Measurements from ENCODE around the gene RRP8. TPM values are rescaled to one million over a fixed set of nuclear protein-coding genes. Genes with fewer than 3 reads are reported as not detected.

Gene RRP8
- total and polyA plus RNA-seq, 2 donors (not counting 1 experiment from before 2014, with no cell fraction given): 8.6 to 29.4 TPM

DNA sequence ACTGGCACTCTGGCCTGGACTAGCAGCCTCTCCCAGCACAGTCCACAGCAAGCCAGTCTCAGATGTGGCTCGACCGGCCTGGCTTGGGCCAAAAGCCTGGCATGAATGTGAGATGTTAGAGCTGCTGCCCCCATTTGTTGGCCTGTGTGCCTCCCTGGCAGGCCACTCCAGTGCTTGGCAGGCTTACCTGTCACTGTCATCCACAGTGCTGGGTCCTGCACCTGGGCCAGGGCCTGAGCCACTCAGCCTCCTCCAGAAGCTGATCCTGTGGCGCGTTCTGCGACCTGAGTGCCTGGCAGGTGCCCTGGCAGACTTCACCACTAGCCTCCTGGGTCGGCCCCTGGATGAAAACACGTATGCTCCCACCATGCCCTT lies 36.1 kb downstream of the RRP8 start:
- ATAC-seq (ENCODE audit: low read depth): no peak
- H3K9me3 ChIP-seq (ENCODE audit: control extremely low read depth in 1 of 3, control insufficient read depth in 2 of 3, insufficient read depth in 1 of 3, low read length in 2 of 3): no peaks in the 10 kb centered on the region
- H3K27me3 ChIP-seq (replicated peaks in 1 of 4; ENCODE audit: control extremely low read depth in 1 of 4, control insufficient read depth in 3 of 4, insufficient read depth in 4 of 4, low read length in 3 of 4): no peaks in the 10 kb centered on the region
- 96% methylated on average over 7 of the region's 7 CpGs for WGBS (ENCODE audit: insufficient coverage)
- H3K4me1 ChIP-seq (ENCODE audit: control insufficient read depth in 2 of 2, insufficient read depth in 2 of 2, low read length in 2 of 2): no peaks in the 10 kb centered on the region
- DNase-seq: no peak
- Mint-ChIP-seq H3K9me3 (ENCODE audit: insufficient read depth) (no peaks in the 10 kb centered on the region), H3K27me3 (no peaks in the 10 kb centered on the region), H3K4me1 (no peaks in the 10 kb centered on the region), H3K27ac (no peak overlapping the region), H3K4me3 (no peak overlapping the region)
- intact Hi-C loops (cut with micrococcal nuclease): no loop called here
- no peaks in the 10 kb centered on the region for H4K20me1 ChIP-seq (ENCODE audit: control insufficient read depth, insufficient read depth, low read length, poor library complexity, severe bottlenecking)
- ChIA-PET POLR2A (no interaction called here), CTCF (no interaction called here)
- no peaks in the 10 kb centered on the region for H3K36me3 ChIP-seq (replicated peaks in 1 of 2; ENCODE audit: control extremely low read depth in 1 of 2, control insufficient read depth in 1 of 2, extremely low read depth in 1 of 2, insufficient read depth in 2 of 2, low read length in 1 of 2)
- no peak overlapping the region for H3K4me3 ChIP-seq (ENCODE audit: control extremely low read depth in 1 of 5, extremely low read depth in 1 of 5, insufficient read depth in 1 of 5, low read depth in 2 of 5, low read length in 4 of 5)
- no peak overlapping the region for H2AFZ ChIP-seq (ENCODE audit: insufficient read depth, low read depth, low read length, poor library complexity, severe bottlenecking)
- H3K27ac ChIP-seq (ENCODE audit: low read length in 2 of 2): no peak overlapping the region
- TF ChIP-seq EZH2 (IDR thresholded peaks at IDR 0.05; ENCODE audit: borderline replicate concordance, insufficient read depth, low read depth, low read length, poor library complexity, severe bottlenecking): no peak
- H3K79me2 ChIP-seq (ENCODE audit: control insufficient read depth, insufficient read depth, low read length): no peaks in the 10 kb centered on the region
- no peak overlapping the region for H3K9ac ChIP-seq (ENCODE audit: low read length)
- no peak overlapping the region for H3K4me2 ChIP-seq (replicated peaks; ENCODE audit: low read depth, low read length, poor library complexity, severe bottlenecking)

GRCh38 chr11:6566704-6567370 lies 36.6 kb downstream of the RRP8 start:
- no peaks in the 10 kb centered on the region for H3K4me1 ChIP-seq (ENCODE audit: control insufficient read depth in 2 of 2, insufficient read depth in 2 of 2, low read length in 2 of 2)
- DNase-seq (no peak), ATAC-seq (ENCODE audit: low read depth) (no peak)
- WGBS (ENCODE audit: insufficient coverage): 90% methylated on average over 13 of the region's 13 CpGs
- H3K4me3 Mint-ChIP-seq: no peak overlapping the region
- intact Hi-C loops (cut with micrococcal nuclease): no loop called here
- POLR2A ChIA-PET: no interaction called here
- H2AFZ ChIP-seq (ENCODE audit: insufficient read depth, low read depth, low read length, poor library complexity, severe bottlenecking): no peak overlapping the region
- H3K4me2 ChIP-seq (replicated peaks; ENCODE audit: low read depth, low read length, poor library complexity, severe bottlenecking): no peak overlapping the region
- CTCF ChIA-PET: no interaction called here
- no peaks in the 10 kb centered on the region for H4K20me1 ChIP-seq (ENCODE audit: control insufficient read depth, insufficient read depth, low read length, poor library complexity, severe bottlenecking)
- H3K27me3 ChIP-seq (replicated peaks in 1 of 4; ENCODE audit: control extremely low read depth in 1 of 4, control insufficient read depth in 3 of 4, insufficient read depth in 4 of 4, low read length in 3 of 4): no peaks in the 10 kb centered on the region
- H3K27ac Mint-ChIP-seq: no peak overlapping the region
- no peak overlapping the region for H3K27ac ChIP-seq (ENCODE audit: low read length in 2 of 2)
- no peak overlapping the region for H3K4me3 ChIP-seq (ENCODE audit: control extremely low read depth in 1 of 5, extremely low read depth in 1 of 5, insufficient read depth in 1 of 5, low read depth in 2 of 5, low read length in 4 of 5)
- H3K27me3 Mint-ChIP-seq: no peaks in the 10 kb centered on the region
- H3K9ac ChIP-seq (ENCODE audit: low read length): no peak overlapping the region
- no peaks in the 10 kb centered on the region for H3K9me3 Mint-ChIP-seq (ENCODE audit: insufficient read depth)
- no peaks in the 10 kb centered on the region for H3K36me3 ChIP-seq (replicated peaks in 1 of 2; ENCODE audit: control extremely low read depth in 1 of 2, control insufficient read depth in 1 of 2, extremely low read depth in 1 of 2, insufficient read depth in 2 of 2, low read length in 1 of 2)
- no peaks in the 10 kb centered on the region for H3K9me3 ChIP-seq (ENCODE audit: control extremely low read depth in 1 of 3, control insufficient read depth in 2 of 3, insufficient read depth in 1 of 3, low read length in 2 of 3)
- no peak for TF ChIP-seq EZH2 (IDR thresholded peaks at IDR 0.05; ENCODE audit: borderline replicate concordance, insufficient read depth, low read depth, low read length, poor library complexity, severe bottlenecking)
- no peak for TF ChIP-seq CTCF (IDR thresholded peaks at IDR 0.05)
- no peaks in the 10 kb centered on the region for H3K4me1 Mint-ChIP-seq
- H3K79me2 ChIP-seq (ENCODE audit: control insufficient read depth, insufficient read depth, low read length): no peaks in the 10 kb centered on the region

Measured in B cell (primary cell).